HFF-Myc (cell line): ENCODE results near the gene RAB4A.

Experiments
- DNase-seq: peaks from one replicate; pipeline ENCODE4 v3.0.0-alpha.2; 2011; ENCODE audit warnings: low read depth; ENCODE audit errors: extremely low read depth
- H3K4me3 ChIP-seq: replicated peaks from 2 replicates; pipeline ENCODE4 v1.5.1; 2011; ENCODE audit warnings: low read depth, mild to moderate bottlenecking, control low read depth, low read length
- CTCF ChIP-seq: IDR thresholded peaks from 2 replicates; pipeline ENCODE4 v1.5.1; 2012; ENCODE audit warnings: mild to moderate bottlenecking, low read depth, low read length, control low read depth; ENCODE audit errors: missing control alignments

The RAB4A gene

DNA sequence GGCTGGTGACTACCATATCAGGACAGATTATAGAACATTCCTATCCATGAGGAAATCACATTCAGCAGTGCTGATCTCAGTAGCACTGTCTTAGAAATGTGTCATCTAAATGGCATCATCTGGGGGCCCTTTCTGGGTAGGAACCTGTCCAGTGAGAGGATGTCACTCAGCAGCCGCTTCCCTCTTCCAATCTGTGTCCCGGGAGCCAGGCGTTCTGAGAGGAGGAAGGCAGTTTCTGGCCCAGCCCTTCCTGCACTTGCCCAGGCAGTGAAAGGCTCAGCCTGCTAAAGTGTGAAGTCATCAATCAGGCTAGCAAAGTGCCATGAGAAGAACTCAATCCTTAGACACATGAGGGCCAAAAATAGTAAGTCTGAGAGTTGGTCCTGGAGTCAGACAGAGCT is 25.6 kb downstream of the RAB4A start:
- no peak overlapping the region for H3K4me3 ChIP-seq
- no peak for TF ChIP-seq CTCF
- no peak for DNase-seq

DNA sequence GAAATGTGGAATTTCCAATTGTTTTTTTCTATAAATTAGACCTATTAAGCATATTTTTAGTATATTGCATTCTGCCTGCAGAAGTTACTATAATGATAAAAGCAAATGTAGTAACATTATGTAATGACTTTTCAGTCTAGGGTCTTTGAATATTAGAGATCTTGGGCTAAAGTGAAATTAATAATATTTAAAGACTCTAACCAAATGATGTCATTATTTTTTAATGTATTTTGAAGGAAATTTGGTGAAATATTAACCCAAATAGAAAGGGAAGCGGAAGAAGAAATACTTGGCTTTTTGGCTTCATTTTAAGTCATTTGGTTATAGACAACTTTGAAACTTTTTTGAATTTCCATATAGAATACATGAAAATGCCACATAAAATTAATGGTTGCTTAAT is 26.8 kb downstream of the RAB4A start:
- no peak for DNase-seq
- TF ChIP-seq CTCF, result no peak
- H3K4me3 ChIP-seq, result no peak overlapping the region

GRCh38 chr1:229298420-229298819 is 27.5 kb downstream of the RAB4A start:
- TF ChIP-seq CTCF, result no peak

GRCh38 chr1:229298887-229299503 is 28.1 kb downstream of the RAB4A start:
- TF ChIP-seq CTCF, result no peak
- no peak for DNase-seq

More at GRCh38 chr1:229298420-229298819, 27.5 kb downstream of the RAB4A start:
- no peak for DNase-seq
- no peak overlapping the region for H3K4me3 ChIP-seq

GRCh38 chr1:229300099-229300757 is 29.3 kb downstream of the RAB4A start:
- DNase-seq, result no peak
- no peak overlapping the region for H3K4me3 ChIP-seq
- TF ChIP-seq CTCF, result no peak

More at GRCh38 chr1:229298887-229299503, 28.1 kb downstream of the RAB4A start:
- no peak overlapping the region for H3K4me3 ChIP-seq

DNA sequence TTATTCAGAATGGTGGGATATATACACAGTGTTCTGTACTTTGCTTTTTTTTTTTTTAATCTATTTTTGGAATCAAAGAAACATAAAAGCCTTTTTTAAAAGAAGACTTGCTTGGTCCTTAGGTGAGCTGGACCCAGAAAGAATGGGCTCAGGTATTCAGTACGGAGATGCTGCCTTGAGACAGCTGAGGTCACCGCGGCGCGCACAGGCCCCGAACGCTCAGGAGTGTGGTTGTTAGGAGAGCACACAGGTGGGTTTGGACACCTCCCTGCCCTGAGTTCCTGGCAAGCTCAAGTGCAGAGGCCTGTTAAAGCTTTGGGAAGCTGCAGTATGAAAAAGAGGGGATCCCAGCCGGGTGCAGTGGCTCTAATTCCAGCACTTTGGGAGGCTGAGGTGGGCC is 31.8 kb downstream of the RAB4A start:
- no peak for TF ChIP-seq CTCF
- no peak overlapping the region for H3K4me3 ChIP-seq
- no peak for DNase-seq
